Measurements from ENCODE around the gene BANF1.

DNA sequence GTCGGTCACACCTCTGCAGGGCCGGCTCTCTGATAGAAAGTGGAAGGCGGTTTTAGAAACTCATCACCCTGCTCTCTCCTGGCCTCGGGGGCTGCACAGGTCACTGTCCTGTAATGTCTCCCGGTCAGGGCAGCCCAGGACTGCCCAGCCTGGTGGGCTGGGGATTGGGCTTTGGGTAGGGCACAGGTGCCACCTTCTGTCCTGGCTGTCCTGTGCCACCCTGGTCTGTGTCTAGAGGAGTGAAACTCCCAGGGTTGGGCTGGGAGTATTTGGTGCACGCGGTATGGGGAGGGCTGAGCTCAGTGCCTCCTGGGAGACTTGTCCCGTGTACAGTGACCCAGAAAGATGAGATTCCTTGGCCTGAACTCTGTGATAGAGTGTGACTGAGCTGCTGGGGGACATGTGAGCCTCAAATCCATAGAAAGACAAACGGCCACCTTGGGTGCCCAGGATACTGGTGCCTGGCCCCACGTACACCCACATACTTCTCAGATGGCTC lies 23.0 kb upstream of the BANF1 start:
- TF ChIP-seq, protein P1, sequence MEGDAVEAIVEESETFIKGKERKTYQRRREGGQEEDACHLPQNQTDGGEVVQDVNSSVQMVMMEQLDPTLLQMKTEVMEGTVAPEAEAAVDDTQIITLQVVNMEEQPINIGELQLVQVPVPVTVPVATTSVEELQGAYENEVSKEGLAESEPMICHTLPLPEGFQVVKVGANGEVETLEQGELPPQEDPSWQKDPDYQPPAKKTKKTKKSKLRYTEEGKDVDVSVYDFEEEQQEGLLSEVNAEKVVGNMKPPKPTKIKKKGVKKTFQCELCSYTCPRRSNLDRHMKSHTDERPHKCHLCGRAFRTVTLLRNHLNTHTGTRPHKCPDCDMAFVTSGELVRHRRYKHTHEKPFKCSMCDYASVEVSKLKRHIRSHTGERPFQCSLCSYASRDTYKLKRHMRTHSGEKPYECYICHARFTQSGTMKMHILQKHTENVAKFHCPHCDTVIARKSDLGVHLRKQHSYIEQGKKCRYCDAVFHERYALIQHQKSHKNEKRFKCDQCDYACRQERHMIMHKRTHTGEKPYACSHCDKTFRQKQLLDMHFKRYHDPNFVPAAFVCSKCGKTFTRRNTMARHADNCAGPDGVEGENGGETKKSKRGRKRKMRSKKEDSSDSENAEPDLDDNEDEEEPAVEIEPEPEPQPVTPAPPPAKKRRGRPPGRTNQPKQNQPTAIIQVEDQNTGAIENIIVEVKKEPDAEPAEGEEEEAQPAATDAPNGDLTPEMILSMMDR (IDR thresholded peaks at IDR 0.05; ENCODE audit: insufficient read depth, low read depth, low read length): no peak
- TF ChIP-seq EZH2 (IDR thresholded peaks at IDR 0.05; ENCODE audit: insufficient read depth, low read length): no peak

Data from astrocyte (in vitro differentiated cells and primary cell).